ENCODE measurements around the gene AP2B1.

Gene AP2B1

GRCh38 chr17:35730400-35731005, 143.4 kb downstream of the AP2B1 start:
- DNase-seq (ENCODE audit: low read depth), result no peak

GRCh38 chr17:35731239-35731916, 144.3 kb downstream of the AP2B1 start, which contains the start of gene RASL10B:
RASL10B (plus strand) TSS chr17:35731639; CDS start chr17:35735185, 3,546 bp downstream.
- DNase-seq (ENCODE audit: low read depth), result peak; percentile 39

GRCh38 chr17:35731917-35732805, 145.0 kb downstream of the AP2B1 start:
- no peak for DNase-seq (ENCODE audit: low read depth)

- DNase-seq (ENCODE audit: low read depth), result no peak
Observed at GRCh38 chr17:35732806-35733136, 145.6 kb downstream of the AP2B1 start.

GRCh38 chr17:35733366-35733765, 146.2 kb downstream of the AP2B1 start:
- no peak for DNase-seq (ENCODE audit: low read depth)

- no peak for DNase-seq (ENCODE audit: low read depth)
Observed at GRCh38 chr17:35734396-35734795, 147.3 kb downstream of the AP2B1 start.

- no peak for DNase-seq (ENCODE audit: low read depth)
Observed at GRCh38 chr17:35735036-35735805, 148.1 kb downstream of the AP2B1 start.

GRCh38 chr17:35736236-35736635, 149.1 kb downstream of the AP2B1 start:
- no peak for DNase-seq (ENCODE audit: low read depth)

- DNase-seq (ENCODE audit: low read depth), result no peak
Observed at GRCh38 chr17:35738519-35739133, 151.5 kb downstream of the AP2B1 start.

GRCh38 chr17:35740216-35740615, 153.1 kb downstream of the AP2B1 start:
- DNase-seq (ENCODE audit: low read depth), result no peak

- DNase-seq (ENCODE audit: low read depth), result no peak
Observed at GRCh38 chr17:35740997-35741931, 154.1 kb downstream of the AP2B1 start.

- DNase-seq (ENCODE audit: low read depth), result no peak
Observed at GRCh38 chr17:35742496-35742895, 155.4 kb downstream of the AP2B1 start.

- no peak for DNase-seq (ENCODE audit: low read depth)
Observed at GRCh38 chr17:35742896-35743477, 155.9 kb downstream of the AP2B1 start.

GRCh38 chr17:35743626-35744328, 156.7 kb downstream of the AP2B1 start:
- no peak for DNase-seq (ENCODE audit: low read depth)

- DNase-seq (ENCODE audit: low read depth), result no peak
Observed at GRCh38 chr17:35744830-35745229, 157.7 kb downstream of the AP2B1 start.

GRCh38 chr17:35745246-35745645, 158.1 kb downstream of the AP2B1 start:
- no peak for DNase-seq (ENCODE audit: low read depth)

- no peak for DNase-seq (ENCODE audit: low read depth)
Observed at GRCh38 chr17:35745749-35746320, 158.7 kb downstream of the AP2B1 start.

- DNase-seq (ENCODE audit: low read depth), result peak; percentile 66
Observed at GRCh38 chr17:35747540-35748017, 160.5 kb downstream of the AP2B1 start.

GRCh38 chr17:35748341-35748841, 161.3 kb downstream of the AP2B1 start:
- no peak for DNase-seq (ENCODE audit: low read depth)

Measured in stimulated activated CD8-positive, alpha-beta memory T cell treated with anti-CD3 and anti-CD28 coated beads, Interleukin-4, amount 100 ng/mL, for 24 hours (primary cell).